Erythroblast (primary cell): ENCODE measurements around the gene ABCD1.

Source experiments
- GATA1 ChIP-seq: IDR thresholded peaks from 2 replicates; pipeline ENCODE4 v1.6.1; 2011; ENCODE audit warnings: low read depth, mild to moderate bottlenecking, control low read depth, low read length, moderate library complexity
- POLR2A ChIP-seq: IDR thresholded peaks from 2 replicates; pipeline ENCODE4 v1.6.1; 2011; ENCODE audit warnings: mild to moderate bottlenecking, low read length

- TF ChIP-seq POLR2A (no peak), GATA1 (no peak)
Measured at GRCh38 chrX:153776611-153777045, 52.0 kb downstream of the ABCD1 start.
